Stimulated activated CD8-positive, alpha-beta memory T cell treated with anti-CD3 and anti-CD28 coated beads, Interleukin-15, amount 100 ng/mL, for 4 hours (primary cell): ENCODE data around the gene CXCL14.

ENCODE experiments used
- DNase-seq, 2 donors: peaks; one replicate each; pipeline ENCODE4 v3.0.0-alpha.2; 2020; ENCODE audit warnings: low read depth in 2 of 2

Gene CXCL14

GRCh38 chr5:135578685-135579341 is at the start of gene CXCL14:
Gene CXCL14, minus strand, starts transcription at chr5:135578991. Its CDS starts 213 bp downstream, at chr5:135578778.
- DNase-seq: no peak

GRCh38 chr5:135626636-135627035 is 47.8 kb upstream of the CXCL14 start:
- DNase-seq: no peak

- no peak for DNase-seq
Observed at GRCh38 chr5:135625961-135626360, 47.2 kb upstream of the CXCL14 start.

GRCh38 chr5:135625486-135625885 is 46.7 kb upstream of the CXCL14 start:
- DNase-seq: no peak

DNA sequence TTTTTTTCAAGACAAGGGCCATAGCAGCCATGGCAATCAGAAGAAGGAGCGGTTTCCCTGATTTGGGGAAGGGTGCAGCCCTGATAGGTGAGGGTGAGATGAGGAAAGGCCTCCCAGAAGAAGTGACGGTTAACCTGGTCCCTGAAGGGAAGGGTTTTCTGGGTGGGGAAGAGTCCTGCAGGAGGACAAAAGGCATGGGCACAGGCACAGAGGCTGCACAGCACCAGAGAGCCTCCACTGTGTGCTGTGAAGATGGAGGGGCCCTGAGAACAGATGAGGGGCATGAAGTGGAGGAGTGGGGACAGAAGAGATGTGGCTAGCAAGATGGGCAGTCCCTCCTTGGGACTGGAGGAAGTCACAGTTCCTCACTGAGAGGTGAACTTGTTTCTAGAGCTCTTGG is 46.3 kb upstream of the CXCL14 start:
- no peak for DNase-seq

- DNase-seq: no peak
Observed at GRCh38 chr5:135623186-135623715, 44.5 kb upstream of the CXCL14 start.

DNA sequence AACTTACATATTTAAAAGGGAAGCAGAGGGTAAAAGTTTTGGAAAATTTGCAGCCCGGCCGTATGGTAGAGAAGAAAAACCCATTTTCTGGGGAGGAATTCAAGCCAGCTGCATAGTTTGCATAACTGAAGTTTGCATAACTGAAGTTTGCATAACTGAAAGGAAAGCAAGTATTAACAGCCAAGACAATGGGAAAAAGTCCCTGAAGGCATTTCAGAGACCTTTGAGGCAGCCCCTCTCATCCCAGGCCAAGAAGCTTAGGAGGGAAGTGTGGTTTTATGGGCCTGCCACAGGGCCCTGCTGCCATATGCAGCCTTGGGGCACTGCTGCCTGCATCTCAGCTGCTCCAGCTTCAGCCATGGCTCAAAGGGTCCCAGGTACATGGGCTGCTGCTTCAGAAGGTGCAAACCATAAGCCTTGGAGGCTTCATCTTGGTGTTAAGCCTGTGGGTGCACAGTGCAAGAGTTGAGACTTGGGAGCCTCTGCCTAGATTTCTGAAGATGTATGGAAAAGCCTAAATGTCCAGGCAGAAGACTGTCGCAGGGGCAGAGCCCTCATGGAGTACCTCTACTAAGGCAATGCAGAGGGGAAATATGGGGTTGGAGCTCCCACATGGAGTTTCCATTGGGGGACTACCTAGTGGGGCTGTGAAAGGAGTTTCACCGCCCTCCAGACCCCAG is 36.9 kb upstream of the CXCL14 start:
- no peak for DNase-seq

DNA sequence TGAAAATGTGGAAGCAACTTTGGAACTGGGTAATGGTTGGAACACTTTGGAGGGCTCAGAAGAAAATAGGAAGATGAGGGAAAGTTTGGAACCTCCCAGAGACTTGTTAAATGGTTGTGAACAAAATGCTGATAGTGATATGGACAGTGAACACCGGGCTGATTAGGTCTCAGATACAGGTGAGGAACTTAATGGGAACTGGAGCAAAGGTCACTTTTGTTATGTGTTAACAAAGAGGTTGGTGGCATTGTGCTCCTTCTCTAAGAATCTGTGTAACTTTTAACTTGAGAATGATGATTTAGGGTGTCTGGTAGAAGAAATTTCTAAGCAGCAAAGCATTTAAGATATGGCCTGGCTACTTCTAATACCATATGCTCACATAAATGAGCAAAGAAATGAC is 36.4 kb upstream of the CXCL14 start:
- no peak for DNase-seq

GRCh38 chr5:135609981-135610380 is 31.2 kb upstream of the CXCL14 start:
- no peak for DNase-seq

DNA sequence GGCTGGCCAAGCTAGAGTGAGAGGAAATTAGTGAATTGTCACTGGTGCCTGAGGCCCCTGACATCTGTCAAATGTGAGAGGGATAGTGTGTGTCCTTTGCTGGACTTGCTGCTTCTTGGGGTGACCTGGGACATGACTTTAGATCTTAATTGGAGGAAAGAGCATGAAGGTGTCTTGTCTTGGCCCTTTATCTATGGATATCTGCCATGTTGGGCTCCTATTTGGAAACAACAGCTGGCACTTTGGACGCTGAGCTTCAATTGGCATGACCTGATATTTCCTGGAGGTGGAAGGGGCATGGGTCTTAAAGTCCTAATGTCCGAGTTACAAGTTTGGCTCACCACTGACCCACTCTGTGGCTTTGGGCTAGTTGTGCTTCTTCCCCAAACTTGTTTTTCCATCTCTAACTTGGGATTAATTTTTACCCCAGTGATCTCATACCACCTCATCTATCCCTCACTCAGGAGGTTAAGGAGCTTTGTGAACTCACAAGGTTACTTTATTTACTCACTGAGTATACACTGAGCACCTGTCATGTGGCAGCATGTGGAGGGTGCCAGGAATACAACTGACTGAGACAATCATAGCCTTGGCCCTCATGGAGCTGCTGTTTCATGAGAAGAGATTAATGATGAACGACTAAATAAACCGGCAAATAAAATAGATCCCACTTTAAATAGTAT is 30.1 kb upstream of the CXCL14 start:
- DNase-seq: no peak

- DNase-seq: no peak
Observed at GRCh38 chr5:135608361-135608760, 29.6 kb upstream of the CXCL14 start.

DNA sequence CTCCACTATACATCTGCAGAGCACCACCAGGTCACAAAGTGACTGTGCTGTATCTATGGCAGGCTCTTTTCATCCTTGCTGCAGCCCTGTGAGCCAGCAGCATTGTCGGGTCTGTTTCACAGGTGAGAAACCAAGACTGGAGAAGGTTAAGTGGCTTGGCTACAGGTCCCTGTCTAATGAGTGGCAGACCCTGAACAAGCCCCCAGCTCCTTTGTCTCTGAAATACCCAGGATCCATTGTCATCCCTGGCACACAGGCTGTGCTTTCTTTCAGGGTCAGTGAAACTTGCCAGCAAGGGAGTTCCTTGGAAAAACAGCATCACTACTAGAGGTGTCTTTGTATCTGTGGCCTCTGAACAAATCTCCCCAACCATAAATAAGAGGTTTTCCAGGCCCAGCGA is 27.6 kb upstream of the CXCL14 start:
- DNase-seq: no peak

GRCh38 chr5:135605221-135605620 is 26.4 kb upstream of the CXCL14 start:
- DNase-seq: no peak

DNA sequence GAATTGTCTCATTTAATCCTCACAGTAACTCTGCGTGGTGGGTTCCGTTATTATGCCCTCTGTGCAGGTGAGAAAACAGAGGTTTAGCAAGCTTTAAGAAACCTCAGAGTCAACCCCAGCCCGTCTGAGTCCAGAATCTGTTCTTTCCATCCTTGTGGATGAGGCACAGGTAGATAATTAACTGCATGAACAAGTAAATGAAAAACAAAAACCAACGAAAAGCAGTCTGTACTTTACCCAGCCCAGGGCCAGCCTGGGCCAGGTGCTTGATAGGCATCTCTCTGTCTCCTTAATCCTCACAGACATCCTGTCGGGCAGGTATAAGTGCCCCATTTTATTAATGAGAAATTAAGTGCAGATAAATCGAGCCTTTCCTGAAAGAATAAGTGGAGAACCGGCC is 25.3 kb upstream of the CXCL14 start:
- DNase-seq: no peak

- no peak for DNase-seq
Observed at GRCh38 chr5:135602882-135603721, 24.3 kb upstream of the CXCL14 start.

GRCh38 chr5:135601466-135601865 is 22.7 kb upstream of the CXCL14 start:
- no peak for DNase-seq

GRCh38 chr5:135600971-135601381 is 22.2 kb upstream of the CXCL14 start:
- DNase-seq: no peak

GRCh38 chr5:135600152-135600570 is 21.4 kb upstream of the CXCL14 start:
- DNase-seq: no peak

- DNase-seq: no peak
Observed at GRCh38 chr5:135599421-135600151, 20.8 kb upstream of the CXCL14 start.

DNA sequence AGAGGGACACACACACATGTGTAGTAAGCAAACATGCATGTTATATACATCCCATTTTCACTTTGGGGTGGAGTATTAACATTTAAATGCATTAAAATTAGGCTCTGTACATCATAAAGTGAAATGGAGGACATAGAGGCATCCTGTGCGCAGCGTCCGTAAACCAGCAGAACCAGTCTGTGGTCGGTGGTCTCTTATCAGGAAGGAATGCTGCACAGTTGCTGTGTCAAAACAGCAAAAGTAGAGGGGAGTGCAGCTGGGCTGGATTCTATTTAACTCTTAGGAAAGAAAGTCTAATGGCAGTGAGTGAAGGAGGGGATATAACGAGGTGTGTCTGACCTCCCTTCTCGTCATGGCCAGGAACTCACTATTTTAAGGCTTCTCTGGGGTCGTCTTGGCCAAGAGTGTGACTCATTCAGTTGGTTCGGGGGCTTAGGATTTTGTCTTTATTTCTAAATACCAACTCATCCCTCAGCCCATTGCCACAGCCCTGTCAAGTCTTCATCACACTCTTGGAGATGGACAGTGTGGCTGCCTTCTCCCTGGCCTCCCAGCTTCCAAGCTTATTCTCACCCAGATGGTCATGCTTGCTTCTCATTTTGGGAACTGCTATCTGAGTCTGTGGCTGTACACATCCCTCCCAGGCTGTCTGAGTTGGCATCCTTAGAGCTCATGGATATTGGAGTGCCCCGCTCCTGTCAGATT is 20.1 kb upstream of the CXCL14 start:
- no peak for DNase-seq

DNA sequence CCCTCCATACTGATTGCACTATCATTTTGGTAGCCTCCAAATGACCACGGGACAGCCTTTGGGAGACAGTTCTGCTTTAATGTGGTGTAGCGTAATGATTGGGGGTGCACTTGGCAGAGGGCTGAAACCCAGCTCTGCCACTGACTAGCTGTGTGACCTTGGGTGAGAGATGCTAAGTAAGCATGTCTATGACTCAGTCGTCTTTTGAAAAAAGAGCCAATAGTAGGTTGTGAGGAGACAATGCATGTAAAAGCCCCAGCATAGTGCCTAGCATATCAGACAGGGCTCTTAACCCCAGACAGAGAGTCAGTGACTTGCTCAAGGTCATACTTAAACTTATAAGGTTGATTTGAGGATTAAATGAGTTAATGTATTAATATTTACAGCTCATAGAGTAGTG is 18.0 kb upstream of the CXCL14 start:
- no peak for DNase-seq
